Heart left ventricle (tissue), 16 donors: Measurements from ENCODE around the gene RGS14. TPM values are rescaled to one million over a fixed set of nuclear protein-coding genes. Genes with fewer than 3 reads are reported as not detected.

Experiments used
- ATAC-seq, 4 donors: fragments of 200-7000 bp; cut with Tn5 transposase; one replicate each; pipeline ENCODE4 v1.9.1; 2020 to 2022; ENCODE audit warnings: moderate library complexity in 4 of 4, mild to moderate bottlenecking in 3 of 4, moderate number of reproducible peaks in 1 of 4
- DNase-seq, 5 donors: peaks; one replicate each; pipeline ENCODE4 v3.0.0-alpha.2; 2020
- H3K27ac ChIP-seq, 12 donors: fragments of 200-600 bp; sonication (generic) in 4 of 12; one replicate each; pipeline versions ENCODE4 v1.5.0 to v1.8.0; 2016 to 2022; ENCODE audit warnings: mild to moderate bottlenecking in 2 of 12
- H3K27me3 ChIP-seq, 9 donors: fragments of 200-600 bp; sonication (generic) in 2 of 9; one replicate each; pipeline versions ENCODE4 v1.5.1 to v1.8.0; 2016 to 2022; ENCODE audit warnings: mild to moderate bottlenecking in 3 of 9
- H3K36me3 ChIP-seq, 9 donors: fragments of 200-600 bp; sonication (generic) in 2 of 9; one replicate each; pipeline versions ENCODE4 v1.5.0 to v1.8.0; 2018 to 2022; ENCODE audit warnings: mild to moderate bottlenecking in 2 of 9
- H3K4me1 ChIP-seq, 12 donors: fragments of 200-600 bp; sonication (generic) in 4 of 12; one replicate each; pipeline versions ENCODE4 v1.5.0 to v1.8.0; 2016 to 2022; ENCODE audit warnings: mild to moderate bottlenecking in 3 of 12
- H3K4me3 ChIP-seq, 12 donors: fragments of 200-600 bp; sonication (generic) in 4 of 12; one replicate each; pipeline versions ENCODE4 v1.5.0 to v1.8.0; 2017 to 2022; ENCODE audit warnings: mild to moderate bottlenecking in 9 of 12, moderate library complexity in 4 of 12
- H3K9me3 ChIP-seq, 12 donors: fragments of 200-600 bp; sonication (generic) in 4 of 12; one replicate each; pipeline versions ENCODE4 v1.5.0 to v1.8.0; 2016 to 2022; ENCODE audit warnings: mild to moderate bottlenecking in 1 of 12
- CTCF ChIP-seq, 12 donors: fragments of 200-600 bp; sonication (generic) in 4 of 12; IDR thresholded peaks; one replicate each; pipeline versions ENCODE4 v1.5.0 to v1.8.0; 2018 to 2022; ENCODE audit warnings: antibody characterized with exemption in 12 of 12, mild to moderate bottlenecking in 5 of 12
- POLR2A ChIP-seq, 2 donors: fragments of 450-650 bp; IDR thresholded peaks; one replicate each; pipeline ENCODE4 v1.6.1; 2017; ENCODE audit warnings: antibody characterized with exemption in 2 of 2, mild to moderate bottlenecking in 2 of 2, moderate library complexity in 2 of 2
- WGBS, 4 donors: extraction: QIAGEN DNeasy Blood & Tissue Kit in 2 of 4; methylation state at CpG; one replicate each; pipeline versions ENCODE4 v1.1.5 to v1.1.7; 2013 to 2018; 5-methylcytosine and 5-hydroxymethylcytosine counted together
- intact Hi-C, 10 donors: fragments of 100-400 bp; cut with DNase I; formaldehyde crosslinking; loops; one replicate each; pipeline versions ENCODE4 v1.11.1 to v1.14.2; 2022
- polyA plus RNA-seq, 2 donors: library from polyadenylated mRNA; stranded (reverse); fragments of 200-250 nt; gene quantifications; one replicate each; pipeline ENCODE4 v1.2.3, GENCODE V29; 2013
- total RNA-seq, 9 donors: library from RNA; depleted of rRNA in 2 of 9; stranded (reverse); fragments of >200 nt in 2 of 9; fragmentation: NEBNext Ultra II Directional in 3 of 9; extraction: Animal tissue kit (Norgen Biotek cat#: 25700) in 3 of 9; gene quantifications; one replicate each; pipeline versions ENCODE4 v1.1.0 to v1.2.4, GENCODE V29; 2016 to 2023
- donor health status: ischemic (EF 13 %, LVEDD 7.1; RV severe dilation, severe dysfunction).
- donor health status: healthy with polysubstance abuse.
- donor health status: DM: no; HTN: yes; CAD: no.
- donor health status: DM: no; HTN: no; CAD: no.
- donor health status: ischemic (EF 25% LVEDD 6.9; RV normal size, moderate dysfunction).
- donor health status: ischemic (EF 25% LVEDD 5.7; RV mildly dilated, moderate dysfunction).
- donor health status: healthy.
- donor health status: DM: yes; HTN: yes; CAD: no.
- donor health status: ischemic (EF 35%, LVEDD 5.7; RV mildly dilated, moderate dysfunction).
- donor health status: nonischemic (EF 11% LVEDD 7.7; RV severe dilation, severe dysfunction).
- donor health status: DM: yes; HTN: yes; CAD: no.
- donor health status: PGD.
- donor health status: ischemic (EF 29% LVEDD 5.4; RV normal size, mild dysfunction).
- donor health status: nonischemic (EF 23%, LVEDD 6.1; RV moderate dilation, normal function).

The RGS14 gene
- total and polyA plus RNA-seq, 11 donors = 1.3 to 10.7 (median 3.7) TPM

GRCh38 chr5:177396078-177396477, 38.4 kb downstream of the RGS14 start:
- DNase-seq (no peak), ATAC-seq (no peak)
- Histone ChIP-seq H3K9me3 (no peaks in the 10 kb centered on the region), H3K4me1 (peaks cover 0 to 11% (median 8%) of the 10 kb centered on the region in 12 donors), H3K27me3 (peaks cover 19 to 48% (median 32%) of the 10 kb centered on the region in 9 donors), H3K27ac (no peak overlapping the region), H3K36me3 (no peaks in the 10 kb centered on the region), H3K4me3 (no peak overlapping the region)
- WGBS, 4 donors = 35 to 55% (median 49%) methylated on average over 2 to 8 of the region's 8 CpGs
- intact Hi-C loops = no loop called here
- TF ChIP-seq POLR2A (IDR thresholded peaks at IDR 0.05) (no peak), CTCF (IDR thresholded peaks at IDR 0.05) (no peak)

GRCh38 chr5:177396807-177397206, 39.1 kb downstream of the RGS14 start:
- Histone ChIP-seq H3K4me3 (no peak overlapping the region), H3K36me3 (no peaks in the 10 kb centered on the region), H3K27me3 (peaks cover 25 to 56% (median 39%) of the 10 kb centered on the region in 9 donors), H3K9me3 (no peaks in the 10 kb centered on the region), H3K27ac (no peak overlapping the region), H3K4me1 (peaks cover 0 to 11% (median 8%) of the 10 kb centered on the region in 12 donors)
- no peak for DNase-seq
- 85 to 95% (median 88%) methylated on average over 8 to 10 of the region's 10 CpGs for WGBS, 4 donors
- ATAC-seq = no peak
- intact Hi-C loops = no loop called here
- TF ChIP-seq CTCF (IDR thresholded peaks at IDR 0.05) (no peak), POLR2A (IDR thresholded peaks at IDR 0.05) (no peak)

- Histone ChIP-seq H3K4me1 (peaks cover 0 to 20% (median 15%) of the 10 kb centered on the region in 12 donors), H3K27ac (no peak overlapping the region), H3K9me3 (no peaks in the 10 kb centered on the region), H3K36me3 (no peaks in the 10 kb centered on the region), H3K27me3 (peaks cover 31 to 67% (median 51%) of the 10 kb centered on the region in 9 donors), H3K4me3 (no peak overlapping the region)
- 83 to 90% (median 85%) methylated on average over 6 to 16 of the region's 16 CpGs for WGBS, 4 donors
- no peak for DNase-seq
- TF ChIP-seq CTCF (IDR thresholded peaks at IDR 0.05) (no peak), POLR2A (IDR thresholded peaks at IDR 0.05) (no peak)
- ATAC-seq = no peak
- intact Hi-C loops = no loop called here
These were observed 40.2 kb downstream of the RGS14 start for GRCh38 chr5:177397875-177398390.

GRCh38 chr5:177399997-177400868, 42.5 kb downstream of the RGS14 start, which contains the start of gene PFN3:
Gene PFN3 (minus strand): TSS chr5:177400661. CDS start chr5:177400576, 85 bp downstream.
- no peak within 1 kb of the TSS for H3K4me3 ChIP-seq
- DNase-seq (no peak), ATAC-seq (no peak)
- H3K36me3 ChIP-seq = no peaks in the 10 kb centered on the region
- intact Hi-C loops = loop anchor here in 2 of 10 donors (5.0 to 10.0 kb wide), 3 partner anchors 52 to 205 kb away; partner anchors contain the start of gene B4GALT7 (in 1 of the 2)
- peaks cover 8 to 42% (median 32%) of the 10 kb centered on the region in 12 donors for H3K4me1 ChIP-seq
- 8 to 15% (median 12%) methylated on average over 63 to 92 of the region's 92 CpGs for WGBS, 4 donors
- H3K27me3 ChIP-seq = peaks cover 39 to 83% (median 62%) of the 10 kb centered on the region in 9 donors
- no peak for TF ChIP-seq CTCF (IDR thresholded peaks at IDR 0.05)
- no peak for TF ChIP-seq POLR2A (IDR thresholded peaks at IDR 0.05)
- no peak within 1 kb of the TSS for H3K27ac ChIP-seq
- H3K9me3 ChIP-seq = no peaks in the 10 kb centered on the region
